ENCODE data around the gene MRPS18B. TPM values are rescaled to one million over a fixed set of nuclear protein-coding genes. Genes with fewer than 3 reads are reported as not detected.
A peak's percentile ranks its signal among the peaks of the same experiment; 100 is the strongest.

Gene MRPS18B
- total RNA-seq, 1 experiment from 2014 or later, result 120 TPM

- Mint-ChIP-seq H3K27ac (ENCODE audit: low read depth, unreplicated experiment) (no peak overlapping the region), H3K4me3 (ENCODE audit: unreplicated experiment) (no peak overlapping the region), H3K36me3 (ENCODE audit: insufficient read depth, unreplicated experiment) (peaks cover 23% of the 10 kb centered on the region), H3K27me3 (ENCODE audit: insufficient read depth, unreplicated experiment) (no peaks in the 10 kb centered on the region), H3K9me3 (ENCODE audit: unreplicated experiment) (no peaks in the 10 kb centered on the region), H3K4me1 (ENCODE audit: insufficient read depth, unreplicated experiment) (no peaks in the 10 kb centered on the region)
- TF ChIP-seq, protein P1, sequence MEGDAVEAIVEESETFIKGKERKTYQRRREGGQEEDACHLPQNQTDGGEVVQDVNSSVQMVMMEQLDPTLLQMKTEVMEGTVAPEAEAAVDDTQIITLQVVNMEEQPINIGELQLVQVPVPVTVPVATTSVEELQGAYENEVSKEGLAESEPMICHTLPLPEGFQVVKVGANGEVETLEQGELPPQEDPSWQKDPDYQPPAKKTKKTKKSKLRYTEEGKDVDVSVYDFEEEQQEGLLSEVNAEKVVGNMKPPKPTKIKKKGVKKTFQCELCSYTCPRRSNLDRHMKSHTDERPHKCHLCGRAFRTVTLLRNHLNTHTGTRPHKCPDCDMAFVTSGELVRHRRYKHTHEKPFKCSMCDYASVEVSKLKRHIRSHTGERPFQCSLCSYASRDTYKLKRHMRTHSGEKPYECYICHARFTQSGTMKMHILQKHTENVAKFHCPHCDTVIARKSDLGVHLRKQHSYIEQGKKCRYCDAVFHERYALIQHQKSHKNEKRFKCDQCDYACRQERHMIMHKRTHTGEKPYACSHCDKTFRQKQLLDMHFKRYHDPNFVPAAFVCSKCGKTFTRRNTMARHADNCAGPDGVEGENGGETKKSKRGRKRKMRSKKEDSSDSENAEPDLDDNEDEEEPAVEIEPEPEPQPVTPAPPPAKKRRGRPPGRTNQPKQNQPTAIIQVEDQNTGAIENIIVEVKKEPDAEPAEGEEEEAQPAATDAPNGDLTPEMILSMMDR (IDR thresholded peaks at IDR 0.05; ENCODE audit: unreplicated experiment), result no peak
- BruUV-seq (replicated peaks), result no TSS peak
- intact Hi-C loops (cut with micrococcal nuclease), result no loop called here
- CTCF ChIA-PET, result no interaction called here
- POLR2A ChIA-PET, result interaction anchor here (1.7 kb wide), 1 partner anchor 9 kb away, joined by 7 read pairs; the partner anchor contains the start of gene ATAT1
- no peak for DNase-seq (ENCODE audit: unreplicated experiment)
These were observed 18.2 kb downstream of the MRPS18B start for GRCh38 chr6:30635834-30636233.

DNA sequence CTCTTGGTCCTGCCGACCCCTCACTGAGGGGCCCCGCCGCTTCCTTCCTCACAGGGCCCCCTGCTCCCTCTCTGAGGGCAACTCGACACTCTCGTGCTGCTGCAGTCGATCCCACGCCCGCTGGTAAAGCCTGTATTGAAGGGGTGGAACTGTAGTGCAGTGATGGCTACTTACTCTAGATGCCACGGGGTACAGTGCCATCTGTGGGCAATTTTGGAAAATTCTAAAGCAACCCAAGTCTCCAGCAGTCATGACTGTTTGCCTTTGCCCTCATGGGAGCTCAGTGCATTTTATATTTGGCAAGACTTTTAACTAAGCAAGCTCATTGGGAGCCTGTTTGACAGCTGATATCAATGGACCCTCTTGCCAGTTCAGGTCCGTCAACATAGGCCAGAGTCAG, 22.8 kb downstream of the MRPS18B start:
- CTCF ChIA-PET, result interaction anchor here (0.6 kb wide), 2 partner anchors 26 to 43 kb away, joined by 3 to 4 read pairs; no protein-coding TSS in a partner anchor
- H3K36me3 Mint-ChIP-seq (ENCODE audit: insufficient read depth, unreplicated experiment), result peaks cover 20% of the 10 kb centered on the region
- H3K4me1 Mint-ChIP-seq (ENCODE audit: insufficient read depth, unreplicated experiment), result peaks cover 1% of the 10 kb centered on the region
- BruUV-seq (replicated peaks), result no TSS peak
- DNase-seq (ENCODE audit: unreplicated experiment), result peak; percentile 9
- H3K4me3 Mint-ChIP-seq (ENCODE audit: unreplicated experiment), result no peak overlapping the region
- no peaks in the 10 kb centered on the region for H3K27me3 Mint-ChIP-seq (ENCODE audit: insufficient read depth, unreplicated experiment)
- no peak overlapping the region for H3K27ac Mint-ChIP-seq (ENCODE audit: low read depth, unreplicated experiment)
- H3K9me3 Mint-ChIP-seq (ENCODE audit: unreplicated experiment), result no peaks in the 10 kb centered on the region
- TF ChIP-seq, protein P1 (IDR thresholded peaks at IDR 0.05; ENCODE audit: unreplicated experiment), result no peak
- intact Hi-C loops (cut with micrococcal nuclease), result no loop called here
- POLR2A ChIA-PET, result interaction anchor here (2.0 to 2.3 kb wide), 2 partner anchors 13 to 22 kb away, joined by 4 to 11 read pairs; partner anchors contain the start of genes MRPS18B and PPP1R10

- H3K4me1 Mint-ChIP-seq (ENCODE audit: insufficient read depth, unreplicated experiment), result peaks cover 7% of the 10 kb centered on the region
- ChIA-PET CTCF (interaction anchor here (0.6 to 1.8 kb wide), 4 partner anchors 24 to 77 kb away, joined by 3 to 4 read pairs (median 3); no protein-coding TSS in a partner anchor), POLR2A (interaction anchor here (1.6 to 2.3 kb wide), 3 partner anchors 13 to 23 kb away, joined by 4 to 11 read pairs (median 8); partner anchors contain the start of genes ATAT1, MRPS18B and PPP1R10)
- TF ChIP-seq, protein P1 (IDR thresholded peaks at IDR 0.05; ENCODE audit: unreplicated experiment), result no peak
- no peak overlapping the region for H3K27ac Mint-ChIP-seq (ENCODE audit: low read depth, unreplicated experiment)
- peaks cover 23% of the 10 kb centered on the region for H3K36me3 Mint-ChIP-seq (ENCODE audit: insufficient read depth, unreplicated experiment)
- intact Hi-C loops (cut with micrococcal nuclease), result no loop called here
- no peaks in the 10 kb centered on the region for H3K9me3 Mint-ChIP-seq (ENCODE audit: unreplicated experiment)
- BruUV-seq (replicated peaks), result no TSS peak
- no peak for DNase-seq (ENCODE audit: unreplicated experiment)
- H3K27me3 Mint-ChIP-seq (ENCODE audit: insufficient read depth, unreplicated experiment), result no peaks in the 10 kb centered on the region
- no peak overlapping the region for H3K4me3 Mint-ChIP-seq (ENCODE audit: unreplicated experiment)
These were observed 23.4 kb downstream of the MRPS18B start for GRCh38 chr6:30641048-30641447.

GRCh38 chr6:30643656-30644055, 26.0 kb downstream of the MRPS18B start:
- no peak overlapping the region for H3K4me3 Mint-ChIP-seq (ENCODE audit: unreplicated experiment)
- no peaks in the 10 kb centered on the region for H3K27me3 Mint-ChIP-seq (ENCODE audit: insufficient read depth, unreplicated experiment)
- no TSS peak for BruUV-seq (replicated peaks)
- H3K27ac Mint-ChIP-seq (ENCODE audit: low read depth, unreplicated experiment), result no peak overlapping the region
- H3K9me3 Mint-ChIP-seq (ENCODE audit: unreplicated experiment), result no peaks in the 10 kb centered on the region
- DNase-seq (ENCODE audit: unreplicated experiment), result no peak
- H3K4me1 Mint-ChIP-seq (ENCODE audit: insufficient read depth, unreplicated experiment), result peaks cover 14% of the 10 kb centered on the region
- CTCF ChIA-PET, result interaction anchor here (0.5 to 2.3 kb wide), 3 partner anchors 10 to 79 kb away, joined by 3 to 10 read pairs (median 5); no protein-coding TSS in a partner anchor
- H3K36me3 Mint-ChIP-seq (ENCODE audit: insufficient read depth, unreplicated experiment), result peaks cover 23% of the 10 kb centered on the region
- intact Hi-C loops (cut with micrococcal nuclease), result no loop called here
- POLR2A ChIA-PET, result interaction anchor here (0.6 to 4.1 kb wide), 4 partner anchors 15 to 26 kb away, joined by 3 to 38 read pairs (median 4); partner anchors contain the start of genes MRPS18B and PPP1R10
- TF ChIP-seq, protein P1 (IDR thresholded peaks at IDR 0.05; ENCODE audit: unreplicated experiment), result no peak
